HepG2 (cell line): ENCODE measurements around the gene TPX2. TPM values are rescaled to one million over a fixed set of nuclear protein-coding genes. Genes with fewer than 3 reads are reported as not detected.

Experiments
- IKZF4 ChIP-seq: sonication (generic); formaldehyde crosslinking; IDR thresholded peaks from 2 replicates; pipeline ENCODE4 v1.5.1; 2020; ENCODE audit warnings: borderline replicate concordance, mild to moderate bottlenecking, low read depth, missing genetic modification reagents; ENCODE audit errors: not compliant biosample characterization
- KDM5A ChIP-seq: fragments of 200-600 bp; sonication (generic); IDR thresholded peaks from 2 replicates; pipeline ENCODE4 v1.7.0; 2018; ENCODE audit warnings: antibody characterized with exemption, mild to moderate bottlenecking, low read length, borderline replicate concordance
- KMT2B ChIP-seq: IDR thresholded peaks from 2 replicates; pipeline ENCODE4 v1.6.1; 2016; ENCODE audit warnings: missing genetic modification reagents, missing compliant biosample characterization
- MYNN ChIP-seq: sonication (generic); formaldehyde crosslinking; IDR thresholded peaks from 2 replicates; pipeline ENCODE4 v1.4.0; 2020; ENCODE audit warnings: mild to moderate bottlenecking, low read depth, missing genetic modification reagents
- NFAT5 ChIP-seq: sonication (generic); formaldehyde crosslinking; IDR thresholded peaks from 2 replicates; pipeline ENCODE4 v1.4.0; 2020; ENCODE audit warnings: missing genetic modification reagents
- RBM22 ChIP-seq: fragments of 200-400 bp; formaldehyde crosslinking; optimal IDR thresholded peaks from 2 replicates; pipeline ENCODE3; 2017; ENCODE audit warnings: mild to moderate bottlenecking, low read length, moderate library complexity
- THAP11 ChIP-seq: IDR thresholded peaks from 2 replicates; pipeline ENCODE4 v1.6.1; 2016; ENCODE audit warnings: missing biosample characterization, missing genetic modification reagents
- WIZ ChIP-seq: sonication (generic); formaldehyde crosslinking; IDR thresholded peaks from 2 replicates; pipeline ENCODE4 v1.5.1; 2020; ENCODE audit warnings: mild to moderate bottlenecking, missing genetic modification reagents
- YY1 ChIP-seq: IDR thresholded peaks from 2 replicates; pipeline ENCODE4 v1.6.1; 2011; ENCODE audit warnings: low read length, low read depth, moderate library complexity, mild to moderate bottlenecking; ENCODE audit not compliant: insufficient read depth, insufficient replicate concordance
- ZMYM2 ChIP-seq: sonication (generic); formaldehyde crosslinking; IDR thresholded peaks from 2 replicates; pipeline ENCODE4 v1.8.0; 2022; ENCODE audit warnings: mild to moderate bottlenecking, missing genetic modification reagents
- ZNF318 ChIP-seq: sonication (generic); formaldehyde crosslinking; IDR thresholded peaks from 2 replicates; pipeline ENCODE4 v1.4.0; 2020; ENCODE audit warnings: mild to moderate bottlenecking, missing genetic modification reagents
- ZNF674 ChIP-seq: sonication (generic); formaldehyde crosslinking; IDR thresholded peaks from 2 replicates; pipeline ENCODE4 v1.5.0; 2020; ENCODE audit warnings: low read depth, mild to moderate bottlenecking, missing genetic modification reagents
- polyA plus RNA-seq, 8 experiments: library from polyadenylated mRNA; depleted of rRNA in 3 of 8; stranded (reverse) in 7 of 8; unstranded in 1 of 8; fragments of >200 nt; fragmentation: Illumina TruSeq in 4 of 8; extraction: Trizol in 4 of 8; gene quantifications; 2 replicates each; pipeline versions ENCODE4 v1.2.1 to v1.2.3, GENCODE V29; 2011 to 2016; ENCODE audit warnings: low read depth in 4 of 8, missing spikeins in 1 of 8, mixed read lengths in 1 of 8; ENCODE audit not compliant: insufficient read depth in 1 of 8
- total RNA-seq, 5 experiments: library from RNA; depleted of rRNA; stranded (reverse); fragments of >200 nt; fragmentation: Illumina TruSeq; extraction: Trizol; gene quantifications; 2 replicates each; pipeline ENCODE4 v1.2.3, GENCODE V29; 2016; ENCODE audit warnings: low read depth in 1 of 5
- TF ChIP-seq, protein P1 (sequence below): IDR thresholded peaks from 2 replicates; pipeline ENCODE4 v1.6.1; 2016; ENCODE audit warnings: low read depth, control low read depth

Gene TPX2
- total and polyA plus RNA-seq, 2 of the 13 experiments (the other 11 are each of a cell fraction or from before 2014, with no cell fraction given), result 34.3 to 124 TPM

- TF ChIP-seq ZNF318 (CRISPR knock-in tag) (peak; percentile 99), MYNN (peak; percentile 48; the same call in 1 of the 2 replicates), WIZ (CRISPR knock-in tag) (peak; percentile 86), ZMYM2 (CRISPR knock-in tag) (peak; percentile 88; the same call in 1 of the 2 replicates), KDM5A (peak; percentile 95), NFAT5 (CRISPR knock-in tag) (peak; percentile 60), ZNF674 (0 out of 2 replicates have a peak, but pooled peaks have one; percentile 75), THAP11 (CRISPR knock-in tag) (peak; percentile 86), RBM22 (peak; percentile 49), IKZF4 (CRISPR knock-in tag) (peak; percentile 92), YY1 (peak; percentile 37), KMT2B (CRISPR knock-in tag) (peak; percentile 93)
- TF ChIP-seq, protein P1, sequence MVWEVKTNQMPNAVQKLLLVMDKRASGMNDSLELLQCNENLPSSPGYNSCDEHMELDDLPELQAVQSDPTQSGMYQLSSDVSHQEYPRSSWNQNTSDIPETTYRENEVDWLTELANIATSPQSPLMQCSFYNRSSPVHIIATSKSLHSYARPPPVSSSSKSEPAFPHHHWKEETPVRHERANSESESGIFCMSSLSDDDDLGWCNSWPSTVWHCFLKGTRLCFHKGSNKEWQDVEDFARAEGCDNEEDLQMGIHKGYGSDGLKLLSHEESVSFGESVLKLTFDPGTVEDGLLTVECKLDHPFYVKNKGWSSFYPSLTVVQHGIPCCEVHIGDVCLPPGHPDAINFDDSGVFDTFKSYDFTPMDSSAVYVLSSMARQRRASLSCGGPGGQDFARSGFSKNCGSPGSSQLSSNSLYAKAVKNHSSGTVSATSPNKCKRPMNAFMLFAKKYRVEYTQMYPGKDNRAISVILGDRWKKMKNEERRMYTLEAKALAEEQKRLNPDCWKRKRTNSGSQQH (CRISPR knock-in tag), result no peak; the same call in 1 of the 2 replicates
Observed at GRCh38 chr20:31723319-31724078, 15.6 kb upstream of the TPX2 start (continued).
